Measurements from ENCODE around the gene MED12L. TPM values are rescaled to one million over a fixed set of nuclear protein-coding genes. Genes with fewer than 3 reads are reported as not detected.
"Not testable (repeated sequence)": the region's sequence is repeated elsewhere in the genome, so short reads cannot be mapped to it uniquely, and the experiment has no call there.

MED12L gene
- total RNA-seq, 1 donor from 2014 or later, result 0.29 TPM

DNA sequence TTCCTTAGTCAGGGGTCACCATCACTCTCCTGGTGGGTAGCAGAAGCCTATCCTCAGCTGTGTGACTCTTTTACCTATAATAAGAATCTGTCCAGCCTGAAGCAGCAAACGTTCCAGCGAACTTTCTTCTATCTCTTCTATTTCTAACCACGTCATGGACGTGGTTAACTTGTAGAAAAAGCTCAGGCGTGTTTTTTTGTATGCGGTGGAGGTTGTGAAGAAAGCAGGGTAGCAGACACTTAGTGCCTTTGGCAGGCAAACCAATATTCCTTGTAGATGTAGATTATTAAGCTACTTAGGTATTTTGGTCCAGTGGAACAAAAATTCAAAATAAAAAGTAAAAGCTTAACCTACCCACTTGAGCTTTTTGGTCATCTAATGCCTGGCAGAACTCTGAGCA lies 149.4 kb downstream of the MED12L start:
- DNase-seq (ENCODE audit: extremely low read depth, low read depth, low spot score), result no peak

DNA sequence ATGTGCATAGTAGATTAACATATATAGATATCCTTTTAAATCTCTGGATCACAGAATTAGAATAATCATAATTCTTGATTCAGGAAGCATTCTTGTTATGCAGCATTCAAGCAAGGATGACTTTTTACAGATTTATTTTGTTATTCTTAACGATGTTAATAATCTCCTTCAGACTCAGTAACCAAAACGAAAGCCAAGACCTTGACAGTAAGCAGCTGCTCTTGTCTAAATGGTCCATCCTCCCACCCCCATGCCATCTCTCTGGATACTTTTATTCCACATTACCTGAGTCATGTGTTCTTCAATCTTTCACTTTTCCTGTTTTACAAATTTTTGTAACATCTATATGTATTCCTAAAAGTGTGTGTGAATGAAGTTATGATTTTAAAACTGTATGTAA lies 150.9 kb downstream of the MED12L start:
- DNase-seq (ENCODE audit: extremely low read depth, low read depth, low spot score), result no peak

DNA sequence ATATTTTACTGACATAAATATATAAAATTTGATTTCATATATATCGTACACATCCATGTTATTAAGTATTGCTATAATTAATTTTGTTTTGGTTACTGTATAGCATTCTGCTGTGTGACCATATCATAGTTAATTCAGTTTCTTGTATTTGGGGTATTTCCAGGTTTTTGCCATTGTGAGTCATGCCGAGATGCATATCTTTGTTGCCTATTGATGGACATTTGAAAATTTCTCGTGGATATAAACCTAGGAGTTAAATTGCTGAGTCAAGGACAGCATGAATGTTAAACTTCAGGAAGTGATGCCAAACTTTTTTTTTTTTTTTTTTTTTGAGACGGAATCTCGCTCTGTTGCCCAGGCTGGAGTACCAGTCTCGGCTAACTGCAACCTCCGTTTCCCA lies 151.3 kb downstream of the MED12L start:
- no peak for DNase-seq (ENCODE audit: extremely low read depth, low read depth, low spot score)

GRCh38 chr3:151242006-151242405 lies 156.5 kb downstream of the MED12L start:
- DNase-seq (ENCODE audit: extremely low read depth, low read depth, low spot score), result not testable (repeated sequence)

- DNase-seq (ENCODE audit: extremely low read depth, low read depth, low spot score), result no peak
Observed at GRCh38 chr3:151248772-151249337, 163.4 kb downstream of the MED12L start.

DNA sequence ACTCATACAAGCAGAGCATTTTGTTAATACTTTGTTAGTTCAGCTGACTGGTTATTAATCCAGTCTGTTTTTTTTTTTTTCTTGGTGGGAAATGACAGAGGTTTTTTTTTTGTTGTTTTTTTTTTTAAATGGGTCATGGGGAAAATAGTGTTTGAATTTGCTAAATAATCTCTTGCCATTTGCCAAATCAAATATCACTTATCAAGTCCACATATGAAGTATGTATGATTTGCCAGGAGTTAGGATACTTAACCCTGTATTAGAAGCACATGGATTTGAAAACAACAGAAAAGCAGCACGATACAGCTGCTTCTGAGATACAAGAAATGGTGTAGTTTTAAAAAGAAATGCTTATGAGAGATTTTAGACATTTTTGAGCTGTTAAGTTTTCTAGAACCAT lies 171.3 kb downstream of the MED12L start:
- no peak for DNase-seq (ENCODE audit: extremely low read depth, low read depth, low spot score)

DNA sequence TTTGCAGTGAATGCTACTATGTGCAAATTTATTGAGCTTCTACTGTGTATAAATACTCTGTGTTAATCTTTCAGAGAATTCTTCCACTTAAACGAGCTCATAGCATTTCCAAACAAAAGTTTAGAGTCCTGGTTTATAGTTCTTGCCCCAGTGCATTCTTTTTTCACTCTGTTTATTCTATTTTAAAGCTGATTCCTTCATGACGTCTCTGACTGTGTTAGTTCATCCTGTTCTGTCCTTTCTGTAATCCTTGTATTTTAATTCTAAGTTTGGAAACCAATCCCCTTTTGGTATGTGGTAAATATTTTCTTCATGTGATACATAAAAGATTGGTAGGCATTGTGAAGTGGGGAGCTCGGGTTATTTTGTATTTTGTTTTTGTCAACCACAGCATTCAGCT lies 174.2 kb downstream of the MED12L start:
- no peak for DNase-seq (ENCODE audit: extremely low read depth, low read depth, low spot score)

DNA sequence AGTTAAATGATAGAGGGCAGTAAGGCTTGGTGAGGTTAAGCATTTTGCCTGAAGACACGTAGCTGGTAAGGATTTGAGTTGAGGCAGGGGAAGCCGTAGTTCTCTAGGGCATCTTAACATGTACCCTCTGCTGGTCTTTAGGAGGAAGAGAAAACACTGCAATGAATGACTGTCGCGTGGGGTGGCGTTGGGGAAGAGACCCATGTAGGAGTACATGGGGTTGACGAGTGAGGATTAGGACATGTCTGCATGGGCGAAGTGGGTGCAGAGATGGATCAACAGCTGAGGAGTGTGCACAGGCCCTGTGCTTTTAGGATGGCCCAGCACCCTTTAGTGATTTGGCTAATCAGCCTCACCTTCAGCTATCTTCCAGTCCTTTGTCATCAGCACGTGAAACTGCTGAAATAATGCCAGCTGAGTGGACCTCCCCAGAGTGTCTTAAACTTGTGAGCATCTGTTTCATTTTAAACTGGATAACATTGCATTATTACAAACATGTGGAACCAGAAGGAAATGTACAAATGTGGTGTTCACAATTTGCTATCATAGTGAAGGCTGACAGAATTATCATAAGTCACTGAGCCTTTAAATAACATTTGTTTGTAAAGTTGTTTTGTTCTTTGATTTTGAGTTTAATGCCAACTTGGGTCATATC lies 177.5 kb downstream of the MED12L start:
- no peak for DNase-seq (ENCODE audit: extremely low read depth, low read depth, low spot score)

- DNase-seq (ENCODE audit: extremely low read depth, low read depth, low spot score), result no peak
Observed at GRCh38 chr3:151264605-151265004, 179.1 kb downstream of the MED12L start.

GRCh38 chr3:151265166-151265565 lies 179.7 kb downstream of the MED12L start:
- DNase-seq (ENCODE audit: extremely low read depth, low read depth, low spot score), result no peak

DNA sequence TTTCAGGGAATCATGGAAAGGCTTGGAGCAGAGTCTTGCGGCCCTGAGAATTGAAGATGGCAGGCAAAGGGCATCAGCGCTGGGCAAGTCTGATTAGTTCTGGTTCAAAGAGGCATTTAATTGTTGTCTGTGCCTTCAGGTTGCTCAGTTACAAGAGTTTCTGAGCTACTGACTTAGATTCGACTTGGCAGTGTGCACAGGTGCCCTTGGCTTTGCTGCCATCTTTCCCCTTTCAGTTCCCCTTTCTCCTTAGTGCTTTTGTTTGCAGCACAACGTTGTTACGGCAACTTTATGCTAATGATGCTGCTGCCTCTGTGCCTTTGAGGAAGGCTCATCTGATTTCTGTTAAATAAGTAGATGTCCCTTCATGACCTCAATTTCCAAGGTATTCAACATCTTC lies 180.4 kb downstream of the MED12L start:
- DNase-seq (ENCODE audit: extremely low read depth, low read depth, low spot score), result no peak

DNA sequence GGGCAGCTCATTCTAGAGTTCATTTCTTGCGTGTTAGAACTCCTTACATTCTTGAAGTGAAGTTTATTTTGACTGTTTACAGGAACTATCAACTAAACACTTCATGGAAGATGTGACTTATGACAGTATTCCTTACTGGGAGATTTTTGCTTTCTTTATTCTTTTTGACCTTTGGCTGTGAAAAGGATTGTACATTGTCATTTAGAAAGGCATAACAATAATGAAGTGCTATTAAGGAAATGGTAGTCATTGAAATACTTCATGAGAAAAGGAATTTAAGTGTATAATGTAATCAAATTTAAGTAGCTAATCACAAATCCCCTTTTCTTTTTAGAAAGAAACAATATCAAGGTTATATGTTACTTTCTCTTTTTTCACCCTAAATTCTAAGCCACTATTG lies 181.6 kb downstream of the MED12L start:
- DNase-seq (ENCODE audit: extremely low read depth, low read depth, low spot score), result no peak

DNA sequence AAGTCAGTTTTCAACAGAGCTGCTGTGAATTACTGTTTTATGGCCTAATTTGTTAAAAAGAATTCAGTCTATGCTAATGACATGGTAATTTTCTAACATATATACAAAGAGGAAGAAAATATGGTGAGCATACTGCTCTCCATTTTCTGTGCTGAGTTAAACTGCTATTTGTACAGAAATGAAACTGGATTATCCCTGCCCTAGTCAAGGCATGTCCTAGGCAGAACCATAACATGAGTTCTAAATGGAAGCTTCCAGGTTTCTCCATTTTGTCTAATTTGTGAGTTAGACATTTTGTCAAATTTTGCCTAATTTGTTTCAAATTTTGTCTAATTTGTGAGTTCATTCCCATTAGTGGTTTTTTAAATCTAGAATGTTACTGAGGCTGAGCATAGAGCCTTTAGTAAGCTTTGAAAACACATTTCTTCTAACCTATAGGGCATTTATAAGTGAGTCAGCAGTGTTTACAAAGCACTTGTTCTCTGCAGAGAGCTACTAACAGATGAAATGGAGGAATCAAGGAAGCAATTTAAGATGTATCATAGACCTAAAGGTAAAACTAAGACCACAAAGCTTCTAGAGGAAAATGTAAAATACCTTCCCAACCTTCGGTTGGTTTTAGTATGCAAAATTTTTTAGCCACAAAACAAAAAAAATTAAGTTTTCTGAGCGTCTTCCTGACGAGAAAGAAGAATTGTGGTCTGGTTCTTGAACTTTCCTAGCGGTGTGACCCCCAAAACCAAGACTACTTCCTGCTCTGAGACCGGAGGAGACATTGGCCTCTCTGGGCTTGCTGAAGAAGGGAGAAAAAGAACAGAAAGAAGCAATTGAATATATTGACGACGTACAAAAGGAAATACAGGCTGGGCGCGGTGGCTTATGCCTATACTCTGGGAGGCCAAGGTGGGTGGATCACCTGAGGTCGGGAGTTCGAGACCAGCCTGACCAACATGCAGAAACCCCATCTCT lies 183.1 kb downstream of the MED12L start:
- no peak for DNase-seq (ENCODE audit: extremely low read depth, low read depth, low spot score)

GRCh38 chr3:151269631-151270030 lies 184.2 kb downstream of the MED12L start:
- DNase-seq (ENCODE audit: extremely low read depth, low read depth, low spot score), result no peak

DNA sequence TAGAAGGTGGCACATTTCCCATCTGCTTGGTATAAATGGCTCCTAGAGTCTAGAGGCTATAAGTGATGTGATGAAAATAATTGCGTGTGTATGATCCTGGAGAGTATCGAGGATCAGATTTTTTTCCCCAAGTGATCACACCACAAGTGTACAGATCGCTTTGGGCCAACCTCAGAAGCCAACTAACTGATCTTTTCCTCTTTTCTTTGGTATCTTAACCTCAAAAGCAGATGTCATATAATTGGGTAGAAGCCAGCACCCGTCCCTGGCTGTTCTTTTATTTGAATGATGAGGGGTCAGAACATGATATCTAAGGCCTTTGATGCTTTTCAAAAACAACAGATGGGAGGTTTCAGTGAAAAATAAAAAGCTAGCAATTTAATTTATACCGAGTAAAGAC lies 189.6 kb downstream of the MED12L start:
- DNase-seq (ENCODE audit: extremely low read depth, low read depth, low spot score), result no peak

GRCh38 chr3:151276038-151276686 lies 190.7 kb downstream of the MED12L start:
- DNase-seq (ENCODE audit: extremely low read depth, low read depth, low spot score), result no peak

DNA sequence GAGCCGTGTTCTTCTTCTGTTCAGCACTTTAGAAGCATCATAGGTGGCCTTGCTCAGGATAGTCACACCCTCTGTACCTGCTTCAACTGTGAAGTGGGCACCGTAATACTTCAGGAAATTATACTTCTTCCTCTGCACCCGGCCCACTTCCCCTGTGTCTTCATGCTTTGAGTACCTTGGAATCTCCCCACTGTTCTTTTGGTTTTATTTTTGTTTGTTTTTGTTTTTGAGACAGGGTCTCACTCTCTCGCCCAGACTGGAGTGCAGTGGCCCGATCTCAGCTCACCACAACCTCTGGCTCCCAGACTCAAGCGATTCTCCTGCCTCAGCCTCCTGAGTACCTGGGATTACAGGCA lies 191.2 kb downstream of the MED12L start:
- no peak for DNase-seq (ENCODE audit: extremely low read depth, low read depth, low spot score)

- no peak for DNase-seq (ENCODE audit: extremely low read depth, low read depth, low spot score)
Observed at GRCh38 chr3:151278230-151278629, 192.8 kb downstream of the MED12L start, which contains the start of gene P2RY14. TSS of gene P2RY14 (minus strand) at chr3:151278542. CDS start at chr3:151214316, 64,226 bp downstream.

- DNase-seq (ENCODE audit: extremely low read depth, low read depth, low spot score), result no peak
Observed at GRCh38 chr3:151281671-151282324, 196.3 kb downstream of the MED12L start.

DNA sequence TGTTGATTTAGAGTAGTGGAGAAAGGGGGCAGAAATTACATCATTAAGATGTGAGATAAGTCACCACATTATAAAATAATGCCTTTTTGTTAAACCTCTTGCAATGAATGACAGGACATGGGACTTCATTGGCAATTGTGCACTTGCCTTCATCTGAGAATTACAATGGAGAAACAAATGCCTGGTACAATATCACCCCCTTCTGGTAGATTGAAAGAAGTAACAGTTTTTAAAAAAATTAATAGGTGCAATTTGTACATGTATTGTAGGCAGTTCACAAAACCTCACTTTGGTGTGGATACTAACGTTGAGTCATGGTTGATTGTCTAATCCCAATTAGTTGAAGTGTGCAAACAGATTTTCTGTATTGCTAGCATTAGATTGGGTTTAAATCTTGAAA lies 197.5 kb downstream of the MED12L start:
- peak; percentile 50 for DNase-seq (ENCODE audit: extremely low read depth, low read depth, low spot score)

DNA sequence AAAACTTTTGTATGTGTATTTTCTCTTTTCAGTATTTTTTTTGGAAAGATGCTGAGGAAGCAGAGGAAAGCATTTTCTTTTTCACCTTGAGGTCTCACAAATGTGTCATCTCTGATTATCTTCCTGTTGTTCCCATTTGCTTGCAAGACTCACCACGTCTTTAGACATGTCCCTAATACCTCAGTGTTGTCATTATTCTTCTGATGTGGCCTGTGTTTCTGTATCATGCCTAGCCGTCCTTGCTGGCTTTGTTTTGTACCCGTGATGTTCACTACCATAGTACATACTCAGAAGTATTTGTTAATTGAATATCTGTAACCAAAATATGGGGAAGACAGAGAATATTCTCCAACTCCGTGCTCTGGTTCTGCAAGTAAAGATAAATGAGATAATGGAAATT lies 197.9 kb downstream of the MED12L start:
- DNase-seq (ENCODE audit: extremely low read depth, low read depth, low spot score), result no peak

All from glomerular endothelial cell (primary cell).